GM03348 (cell line): ENCODE measurements around the gene PABPC3.

Experiments
- DNase-seq: peaks from one replicate; pipeline ENCODE4 v3.0.0; 2012; ENCODE audit warnings: low spot score

Gene PABPC3

GRCh38 chr13:25111585-25111956 lies 15.6 kb downstream of the PABPC3 start:
- no peak for DNase-seq

- DNase-seq: no peak
These were observed 16.8 kb downstream of the PABPC3 start for GRCh38 chr13:25112695-25113255.

GRCh38 chr13:25114220-25114619 lies 18.3 kb downstream of the PABPC3 start:
- DNase-seq: peak; percentile 86

GRCh38 chr13:25116044-25116443 lies 20.1 kb downstream of the PABPC3 start:
- DNase-seq: no peak

GRCh38 chr13:25117312-25117711 lies 21.4 kb downstream of the PABPC3 start:
- no peak for DNase-seq

- no peak for DNase-seq
These were observed 22.5 kb downstream of the PABPC3 start for GRCh38 chr13:25118378-25118905.

GRCh38 chr13:25130944-25131343 lies 35.0 kb downstream of the PABPC3 start:
- DNase-seq: no peak

- DNase-seq: no peak
These were observed 36.0 kb downstream of the PABPC3 start for GRCh38 chr13:25131881-25132420.

- DNase-seq: no peak
These were observed 36.9 kb downstream of the PABPC3 start for GRCh38 chr13:25132751-25133390.

GRCh38 chr13:25135896-25136295 lies 40.0 kb downstream of the PABPC3 start:
- DNase-seq: no peak

GRCh38 chr13:25136880-25137787 lies 41.2 kb downstream of the PABPC3 start:
- no peak for DNase-seq

GRCh38 chr13:25137788-25138115 lies 41.8 kb downstream of the PABPC3 start:
- DNase-seq: no peak

GRCh38 chr13:25141042-25141441 lies 45.1 kb downstream of the PABPC3 start:
- DNase-seq: no peak

- DNase-seq: no peak
These were observed 47.8 kb downstream of the PABPC3 start for GRCh38 chr13:25143706-25144105.

- no peak for DNase-seq
These were observed 51.9 kb downstream of the PABPC3 start for GRCh38 chr13:25147638-25148401.

GRCh38 chr13:25148402-25148771 lies 52.5 kb downstream of the PABPC3 start:
- no peak for DNase-seq
